Measurements from ENCODE around the gene PRSS27.

- TF ChIP-seq CTCF (IDR thresholded peaks at IDR 0.05), result no peak
- no peak for TF ChIP-seq POLR2A (IDR thresholded peaks at IDR 0.05)
Measured at GRCh38 chr16:2713523-2713922, 6.5 kb downstream of the PRSS27 start.
